Natural killer cell (primary cell): Measurements from ENCODE around the gene C9orf85. TPM values are rescaled to one million over a fixed set of nuclear protein-coding genes. Genes with fewer than 3 reads are reported as not detected.
A peak's percentile ranks its signal among the peaks of the same experiment; 100 is the strongest.

Source experiments
- ATAC-seq, 3 donors: fragments of 150-1000 bp in 2 of 3; fragments of 200-7000 bp in 1 of 3; cut with Tn5 transposase; 1 replicate in 1 of 3; 2 replicates in 2 of 3; pipeline ENCODE4 v1.10.0; 2021; ENCODE audit warnings: mild to moderate bottlenecking in 2 of 3, moderate library complexity in 2 of 3
- DNase-seq, 2 donors: peaks; one replicate each; pipeline versions ENCODE4 v3.0.0 to v3.0.0-alpha.2; 2013 to 2021; ENCODE audit warnings: mixed read lengths in 1 of 2
- H3K27ac ChIP-seq: one replicate; pipeline ENCODE4 v1.5.1; 2013; ENCODE audit warnings: mild to moderate bottlenecking, low read length
- H3K27me3 ChIP-seq: one replicate; pipeline ENCODE4 v1.6.1; 2013; ENCODE audit warnings: low read length; ENCODE audit not compliant: control insufficient read depth, insufficient read depth
- H3K36me3 ChIP-seq: one replicate; pipeline ENCODE4 v1.6.1; 2013; ENCODE audit warnings: low read length; ENCODE audit not compliant: control insufficient read depth, insufficient read depth
- H3K4me1 ChIP-seq: one replicate; pipeline ENCODE4 v1.6.1; 2013; ENCODE audit warnings: low read length; ENCODE audit not compliant: control insufficient read depth, insufficient read depth
- H3K4me3 ChIP-seq: one replicate; pipeline ENCODE4 v1.5.1; 2013; ENCODE audit warnings: low read length
- H3K9me3 ChIP-seq: one replicate; pipeline ENCODE4 v1.6.1; 2013; ENCODE audit warnings: low read length; ENCODE audit not compliant: control insufficient read depth, insufficient read depth
- H3K27ac Mint-ChIP-seq, 2 donors: one replicate each; pipeline ENCODE4 v1.8.0; 2022; ENCODE audit warnings: mild to moderate bottlenecking in 2 of 2, mixed read lengths in 2 of 2, moderate library complexity in 1 of 2
- H3K27me3 Mint-ChIP-seq, 2 donors: one replicate each; pipeline ENCODE4 v1.8.0; 2022; ENCODE audit warnings: low read depth in 2 of 2, mixed read lengths in 2 of 2
- H3K36me3 Mint-ChIP-seq: one replicate; pipeline ENCODE4 v1.8.0; 2022; ENCODE audit warnings: mixed read lengths
- H3K4me1 Mint-ChIP-seq, 2 donors: one replicate each; pipeline ENCODE4 v1.8.0; 2022; ENCODE audit warnings: mixed read lengths in 2 of 2
- H3K4me3 Mint-ChIP-seq: one replicate; pipeline ENCODE4 v1.8.0; 2022; ENCODE audit warnings: mild to moderate bottlenecking, moderate library complexity, mixed read lengths
- H3K9me3 Mint-ChIP-seq, 2 donors: one replicate each; pipeline ENCODE4 v1.8.0; 2022; ENCODE audit warnings: mixed read lengths in 2 of 2
- CTCF ChIP-seq: fragments of 200-600 bp; IDR thresholded peaks from one replicate; pipeline ENCODE4 v1.8.0; 2022; ENCODE audit warnings: antibody characterized with exemption
- WGBS: methylation state at CpG from one replicate; pipeline ENCODE4 v1.1.7; 2013; ENCODE audit warnings: missing lambda C conversion rate; ENCODE audit not compliant: insufficient coverage; 5-methylcytosine and 5-hydroxymethylcytosine counted together
- intact Hi-C: fragments of 100-400 bp; cut with micrococcal nuclease; formaldehyde crosslinking; loops from one replicate; pipeline ENCODE4 v1.14.2; 2022
- total RNA-seq, 4 donors: library from RNA; stranded (reverse); fragments of 120-200 nt in 1 of 4; gene quantifications; one replicate each; pipeline versions ENCODE4 v1.2.3 to v1.2.4, GENCODE V29; 2013 to 2022

Gene C9orf85
- total RNA-seq, 3 donors from 2014 or later (not counting 1 experiment from before 2014, with no cell fraction given): 5.6 to 11.1 (median 9.2) TPM

- H3K36me3 ChIP-seq: no peaks in the 10 kb centered on the region
- H3K27ac Mint-ChIP-seq: peak overlapping the region; percentile 97
- no peaks in the 10 kb centered on the region for H3K36me3 Mint-ChIP-seq
- under 1% methylated on average over 56 of the region's 56 CpGs for WGBS
- ATAC-seq: peak in 2 of 3 donors; percentile 24 to 33
- H3K9me3 Mint-ChIP-seq: no peaks in the 10 kb centered on the region
- H3K4me3 Mint-ChIP-seq: peak overlapping the region; percentile 100
- H3K4me3 ChIP-seq: peak overlapping the region; percentile 62
- H3K9me3 ChIP-seq: no peaks in the 10 kb centered on the region
- H3K27me3 Mint-ChIP-seq: no peaks in the 10 kb centered on the region
- no peaks in the 10 kb centered on the region for H3K27me3 ChIP-seq
- intact Hi-C loops: loop anchor here (2.0 to 5.0 kb wide), 4 partner anchors 14 to 452 kb away; no protein-coding TSS in a partner anchor
- peaks cover 12% of the 10 kb centered on the region for H3K4me1 ChIP-seq
- no peak for DNase-seq
- no peak for TF ChIP-seq CTCF
- peak overlapping the region; percentile 80 for H3K27ac ChIP-seq
- peaks cover 57 to 67% of the 10 kb centered on the region in 2 donors for H3K4me1 Mint-ChIP-seq
These were observed 784 bp upstream of the C9orf85 start for GRCh38 chr9:71910650-71911060.

GRCh38 chr9:71911908-71912335 lies 483 bp downstream of the C9orf85 start:
- no peaks in the 10 kb centered on the region for H3K9me3 Mint-ChIP-seq
- intact Hi-C loops: loop anchor here (2.0 to 5.0 kb wide), 4 partner anchors 15 to 450 kb away; no protein-coding TSS in a partner anchor
- ATAC-seq (no peak), DNase-seq (no peak)
- Histone ChIP-seq H3K9me3 (no peaks in the 10 kb centered on the region), H3K4me3 (peak overlapping the region; percentile 62), H3K27ac (peak overlapping the region; percentile 80), H3K27me3 (no peaks in the 10 kb centered on the region), H3K36me3 (no peaks in the 10 kb centered on the region), H3K4me1 (peaks cover 12% of the 10 kb centered on the region)
- peak overlapping the region; percentile 97 for H3K27ac Mint-ChIP-seq
- no peaks in the 10 kb centered on the region for H3K36me3 Mint-ChIP-seq
- TF ChIP-seq CTCF: no peak
- 3% methylated on average over 8 of the region's 9 CpGs for WGBS
- H3K4me1 Mint-ChIP-seq: peaks cover 62 to 67% of the 10 kb centered on the region in 2 donors
- no peaks in the 10 kb centered on the region for H3K27me3 Mint-ChIP-seq
- H3K4me3 Mint-ChIP-seq: peak overlapping the region; percentile 100

GRCh38 chr9:71915495-71915894 lies 4.1 kb downstream of the C9orf85 start:
- Mint-ChIP-seq H3K27ac (no peak overlapping the region), H3K36me3 (no peaks in the 10 kb centered on the region), H3K4me1 (peaks cover 39 to 41% of the 10 kb centered on the region in 2 donors), H3K27me3 (no peaks in the 10 kb centered on the region), H3K9me3 (no peaks in the 10 kb centered on the region), H3K4me3 (no peak overlapping the region)
- DNase-seq (no peak), ATAC-seq (no peak)
- intact Hi-C loops: no loop called here
- H3K36me3 ChIP-seq: peaks cover 3% of the 10 kb centered on the region
- H3K4me3 ChIP-seq: no peak overlapping the region
- H3K9me3 ChIP-seq: no peaks in the 10 kb centered on the region
- H3K27ac ChIP-seq: no peak overlapping the region
- no peak for TF ChIP-seq CTCF
- no peaks in the 10 kb centered on the region for H3K27me3 ChIP-seq
- H3K4me1 ChIP-seq: peaks cover 12% of the 10 kb centered on the region
